ENCODE data around the gene IFNLR1. TPM values are rescaled to one million over a fixed set of nuclear protein-coding genes. Genes with fewer than 3 reads are reported as not detected.

The IFNLR1 gene
- total and polyA plus RNA-seq, 2 donors (not counting 3 experiments of a cell fraction or from before 2014, with no cell fraction given) = 0.01 TPM; not detected in 1

DNA sequence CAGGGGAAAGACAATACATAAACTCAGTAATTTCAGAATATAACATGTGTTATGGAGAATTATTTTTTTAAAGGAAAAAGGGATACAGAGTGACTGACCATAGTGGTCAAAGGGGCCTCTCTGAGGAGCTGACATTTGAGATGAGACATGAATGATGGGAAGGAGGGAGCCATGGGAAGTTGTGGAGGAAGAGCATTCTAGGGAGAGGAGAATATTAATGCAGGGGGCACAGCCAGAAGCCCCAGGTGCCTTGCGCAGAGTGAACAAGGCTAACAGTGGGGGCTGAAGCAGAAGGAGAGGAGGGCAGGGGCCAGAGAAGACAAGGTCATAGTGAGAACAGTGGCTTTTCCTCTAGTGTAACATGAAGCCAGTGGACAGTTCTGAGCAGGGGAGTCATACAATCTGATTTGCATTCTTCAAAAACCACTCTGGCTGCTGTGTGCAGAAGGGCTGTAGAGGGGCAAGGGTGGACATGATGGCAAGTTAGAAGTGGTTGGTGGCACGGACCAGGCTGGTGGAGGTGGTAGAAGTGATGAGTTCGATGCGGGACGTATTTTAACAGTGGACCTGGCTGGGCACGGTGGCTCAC lies 28.2 kb upstream of the IFNLR1 start:
- dilution Hi-C loops (cut with MboI; ENCODE audit: extremely low pct_ligation_motif_present, low sequenced_read_pairs) = no loop called here
- TF ChIP-seq POLR2A (IDR thresholded peaks at IDR 0.05; ENCODE audit: low read depth, low read length) (no peak), FOS (IDR thresholded peaks at IDR 0.05; ENCODE audit: borderline replicate concordance, insufficient read depth, low read length) (no peak), EZH2 (IDR thresholded peaks at IDR 0.05; ENCODE audit: borderline replicate concordance, low read depth, low read length, severe bottlenecking) (no peak), JUN (IDR thresholded peaks at IDR 0.05; ENCODE audit: borderline replicate concordance, insufficient read depth, insufficient read length, low read depth) (no peak), MYC (IDR thresholded peaks at IDR 0.05; ENCODE audit: low read depth, low read length) (no peak)
- FAIRE-seq (no peak), DNase-seq (ENCODE audit: low read depth, low spot score) (no peak)
- ChIA-PET CTCF (interaction anchor here (1.5 to 1.7 kb wide), 3 partner anchors 13 to 169 kb away, joined by 4 to 7 read pairs (median 4); no protein-coding TSS in a partner anchor), POLR2A (no interaction called here)
- H2AFZ ChIP-seq (ENCODE audit: low read depth, low read length) = no peak overlapping the region
- no TSS peak for BruUV-seq (replicated peaks)
- no peak overlapping the region for H3K27ac ChIP-seq (ENCODE audit: insufficient read depth, low read depth, low read length)
- H3K4me2 ChIP-seq (ENCODE audit: insufficient read depth, low read length) = no peak overlapping the region
- H3K9me3 ChIP-seq (replicated peaks; ENCODE audit: control insufficient read depth, insufficient read depth, low read length) = no peaks in the 10 kb centered on the region
- peaks cover 0 to 8% of the 10 kb centered on the region in 2 experiments for H3K27me3 ChIP-seq (ENCODE audit: control insufficient read depth in 2 of 2, insufficient read depth in 2 of 2, low read length in 2 of 2)
- H3K9me1 ChIP-seq (replicated peaks; ENCODE audit: control insufficient read depth, extremely low read depth, insufficient read depth, low read length) = no peaks in the 10 kb centered on the region
- intact Hi-C loops (cut with micrococcal nuclease) = no loop called here
- no peaks in the 10 kb centered on the region for H3K79me2 ChIP-seq (ENCODE audit: control insufficient read depth, insufficient read depth, low read length)
- H3K36me3 ChIP-seq (ENCODE audit: control insufficient read depth in 2 of 2, extremely low read depth in 1 of 2, insufficient read depth in 2 of 2, low read length in 2 of 2) = no peaks in the 10 kb centered on the region
- H3K4me3 ChIP-seq (replicated peaks in 1 of 3; ENCODE audit: insufficient read depth in 1 of 3, low read depth in 1 of 3, low read length in 3 of 3) = no peak overlapping the region
- H3K4me1 ChIP-seq (ENCODE audit: control insufficient read depth, extremely low read depth, insufficient read depth, low read length) = no peaks in the 10 kb centered on the region
- H3K9ac ChIP-seq (replicated peaks; ENCODE audit: extremely low read depth, insufficient read depth, low read length) = no peak overlapping the region
- H4K20me1 ChIP-seq (replicated peaks; ENCODE audit: control insufficient read depth, extremely low read depth, insufficient read depth, low read length) = no peaks in the 10 kb centered on the region

DNA sequence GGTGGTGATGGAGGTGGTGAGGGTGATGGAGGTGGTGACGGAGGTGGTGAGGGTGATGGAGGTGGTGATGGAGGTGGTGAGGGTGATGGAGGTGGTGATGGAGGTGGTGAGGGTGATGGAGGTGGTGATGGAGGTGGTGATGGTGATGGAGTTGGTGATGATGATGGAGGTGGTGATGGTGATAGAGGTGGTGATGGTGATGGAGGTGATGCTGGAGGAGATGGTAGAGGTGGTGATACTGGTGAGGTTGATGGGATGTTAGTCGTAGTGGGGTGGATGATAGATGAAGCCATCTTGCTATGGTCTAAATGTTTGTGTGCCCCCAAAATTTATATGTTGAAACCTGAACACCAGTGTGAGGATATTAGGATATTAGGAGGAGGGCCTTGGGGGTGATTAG lies 25.3 kb upstream of the IFNLR1 start:
- no peak for DNase-seq (ENCODE audit: low read depth, low spot score)
- no TSS peak for BruUV-seq (replicated peaks)
- Histone ChIP-seq H3K36me3 (ENCODE audit: control insufficient read depth in 2 of 2, extremely low read depth in 1 of 2, insufficient read depth in 2 of 2, low read length in 2 of 2) (no peaks in the 10 kb centered on the region), H4K20me1 (replicated peaks; ENCODE audit: control insufficient read depth, extremely low read depth, insufficient read depth, low read length) (no peaks in the 10 kb centered on the region), H3K9me3 (replicated peaks; ENCODE audit: control insufficient read depth, insufficient read depth, low read length) (no peaks in the 10 kb centered on the region), H3K27me3 (ENCODE audit: control insufficient read depth in 2 of 2, insufficient read depth in 2 of 2, low read length in 2 of 2) (peaks cover 0 to 8% of the 10 kb centered on the region in 2 experiments), H3K9me1 (replicated peaks; ENCODE audit: control insufficient read depth, extremely low read depth, insufficient read depth, low read length) (no peaks in the 10 kb centered on the region), H3K4me3 (replicated peaks in 1 of 3; ENCODE audit: insufficient read depth in 1 of 3, low read depth in 1 of 3, low read length in 3 of 3) (no peak overlapping the region), H3K4me2 (ENCODE audit: insufficient read depth, low read length) (no peak overlapping the region), H3K79me2 (ENCODE audit: control insufficient read depth, insufficient read depth, low read length) (no peaks in the 10 kb centered on the region), H2AFZ (ENCODE audit: low read depth, low read length) (no peak overlapping the region), H3K4me1 (ENCODE audit: control insufficient read depth, extremely low read depth, insufficient read depth, low read length) (no peaks in the 10 kb centered on the region), H3K9ac (replicated peaks; ENCODE audit: extremely low read depth, insufficient read depth, low read length) (no peak overlapping the region), H3K27ac (ENCODE audit: insufficient read depth, low read depth, low read length) (no peak overlapping the region)
- TF ChIP-seq POLR2A (IDR thresholded peaks at IDR 0.05; ENCODE audit: low read depth, low read length) = no peak
- TF ChIP-seq FOS (IDR thresholded peaks at IDR 0.05; ENCODE audit: borderline replicate concordance, insufficient read depth, low read length) = no peak
- TF ChIP-seq MYC (IDR thresholded peaks at IDR 0.05; ENCODE audit: low read depth, low read length) = no peak
- ChIA-PET CTCF (interaction anchor here (0.7 kb wide), 1 partner anchor 13 kb away, joined by 3 read pairs; no protein-coding TSS in a partner anchor), POLR2A (no interaction called here)
- FAIRE-seq = no peak
- dilution Hi-C loops (cut with MboI; ENCODE audit: extremely low pct_ligation_motif_present, low sequenced_read_pairs) = no loop called here
- intact Hi-C loops (cut with micrococcal nuclease) = no loop called here

Data from endothelial cell of umbilical vein (primary cell).